ENCODE data around the gene EBNA1BP2.
"Not testable (repeated sequence)": the region's sequence is repeated elsewhere in the genome, so short reads cannot be mapped to it uniquely, and the experiment has no call there.

EBNA1BP2 gene

GRCh38 chr1:43172527-43172972, 460 bp upstream of the EBNA1BP2 start:
- DNase-seq (ENCODE audit: low read depth in 3 of 3) = peak; percentile 65 to 86 (median 76)

- peak in 1 of 3 donors; percentile 9 for DNase-seq (ENCODE audit: low read depth in 3 of 3)
These were observed 696 bp downstream of the EBNA1BP2 start for GRCh38 chr1:43171312-43171875.

GRCh38 chr1:43165765-43166164, 6.3 kb downstream of the EBNA1BP2 start:
- DNase-seq (ENCODE audit: low read depth in 3 of 3) = no peak

GRCh38 chr1:43165162-43165561, 6.9 kb downstream of the EBNA1BP2 start:
- no peak for DNase-seq (ENCODE audit: low read depth in 3 of 3)

- DNase-seq (ENCODE audit: low read depth in 3 of 3) = no peak
These were observed 16.1 kb downstream of the EBNA1BP2 start for GRCh38 chr1:43156026-43156425.

GRCh38 chr1:43153443-43153842, 18.6 kb downstream of the EBNA1BP2 start:
- no peak for DNase-seq (ENCODE audit: low read depth in 3 of 3)

- no peak for DNase-seq (ENCODE audit: low read depth in 3 of 3)
These were observed 19.2 kb downstream of the EBNA1BP2 start for GRCh38 chr1:43152866-43153265.

- no peak for DNase-seq (ENCODE audit: low read depth in 3 of 3)
These were observed 22.2 kb downstream of the EBNA1BP2 start for GRCh38 chr1:43149889-43150288.

- DNase-seq (ENCODE audit: low read depth in 3 of 3) = peak in 2 of 3 donors; percentile 19 to 37
These were observed 24.3 kb downstream of the EBNA1BP2 start for GRCh38 chr1:43147625-43148327.

GRCh38 chr1:43144237-43144636, 27.9 kb downstream of the EBNA1BP2 start:
- DNase-seq (ENCODE audit: low read depth in 3 of 3) = no peak

GRCh38 chr1:43143441-43143888, 28.6 kb downstream of the EBNA1BP2 start:
- no peak for DNase-seq (ENCODE audit: low read depth in 3 of 3)

GRCh38 chr1:43140583-43140982, 31.5 kb downstream of the EBNA1BP2 start:
- no peak for DNase-seq (ENCODE audit: low read depth in 3 of 3)

GRCh38 chr1:43140010-43140409, 32.1 kb downstream of the EBNA1BP2 start:
- no peak for DNase-seq (ENCODE audit: low read depth in 3 of 3)

GRCh38 chr1:43139295-43139694, 32.8 kb downstream of the EBNA1BP2 start:
- not testable (repeated sequence) for DNase-seq (ENCODE audit: low read depth in 3 of 3)

- no peak for DNase-seq (ENCODE audit: low read depth in 3 of 3)
These were observed 34.5 kb downstream of the EBNA1BP2 start for GRCh38 chr1:43137445-43138052.

GRCh38 chr1:43135857-43136781, 36.0 kb downstream of the EBNA1BP2 start:
- DNase-seq (ENCODE audit: low read depth in 3 of 3) = no peak

- no peak for DNase-seq (ENCODE audit: low read depth in 3 of 3)
These were observed 37.5 kb downstream of the EBNA1BP2 start for GRCh38 chr1:43134640-43135039.

GRCh38 chr1:43134068-43134467, 38.0 kb downstream of the EBNA1BP2 start:
- DNase-seq (ENCODE audit: low read depth in 3 of 3) = no peak

GRCh38 chr1:43129426-43129825, 42.7 kb downstream of the EBNA1BP2 start:
- DNase-seq (ENCODE audit: low read depth in 3 of 3) = no peak

GRCh38 chr1:43128816-43129215, 43.3 kb downstream of the EBNA1BP2 start:
- DNase-seq (ENCODE audit: low read depth in 3 of 3) = no peak

- DNase-seq (ENCODE audit: low read depth in 3 of 3) = no peak
These were observed 49.1 kb downstream of the EBNA1BP2 start for GRCh38 chr1:43123031-43123430.

Measured in stimulated activated CD4-positive, alpha-beta T cell treated with anti-CD3 and anti-CD28 coated beads, TNF-alpha, amount 100 ng/mL, for 48 hours (primary cell).